HG03439 (cell line): ENCODE results near the gene GPR17.

Experiments
- ATAC-seq: cut with Tn5 transposase; IDR thresholded peaks from one replicate; pipeline ENCODE4 v1.9.1; 2021; ENCODE audit warnings: mild to moderate bottlenecking, moderate library complexity; ENCODE audit not compliant: unreplicated experiment

GPR17 gene

GRCh38 chr2:127645395-127646291 lies at the start of gene GPR17:
Gene GPR17 (plus strand): TSS chr2:127646153. CDS start chr2:127650736, 4,583 bp downstream.
- ATAC-seq = no peak

- no peak for ATAC-seq
Observed at GRCh38 chr2:127596311-127597045, 49.5 kb upstream of the GPR17 start.

GRCh38 chr2:127597046-127597983 lies 48.6 kb upstream of the GPR17 start:
- no peak for ATAC-seq

GRCh38 chr2:127597984-127598380 lies 48.0 kb upstream of the GPR17 start:
- no peak for ATAC-seq

- ATAC-seq = no peak
Observed at GRCh38 chr2:127598711-127599110, 47.2 kb upstream of the GPR17 start.

- no peak for ATAC-seq
Observed at GRCh38 chr2:127599211-127599610, 46.7 kb upstream of the GPR17 start.

- ATAC-seq = no peak
Observed at GRCh38 chr2:127604986-127605385, 41.0 kb upstream of the GPR17 start.

GRCh38 chr2:127605691-127606263 lies 40.2 kb upstream of the GPR17 start:
- no peak for ATAC-seq

GRCh38 chr2:127606625-127607398 lies 39.1 kb upstream of the GPR17 start:
- ATAC-seq = no peak

- ATAC-seq = no peak
Observed at GRCh38 chr2:127607399-127607908, 38.5 kb upstream of the GPR17 start.

- no peak for ATAC-seq
Observed at GRCh38 chr2:127608061-127609030, 37.6 kb upstream of the GPR17 start.

- ATAC-seq = no peak
Observed at GRCh38 chr2:127609031-127609751, 36.8 kb upstream of the GPR17 start.

GRCh38 chr2:127609818-127610217 lies 36.1 kb upstream of the GPR17 start:
- no peak for ATAC-seq

- ATAC-seq = no peak
Observed at GRCh38 chr2:127610561-127610960, 35.4 kb upstream of the GPR17 start.

GRCh38 chr2:127611076-127611925 lies 34.7 kb upstream of the GPR17 start:
- ATAC-seq = no peak

GRCh38 chr2:127612111-127612822 lies 33.7 kb upstream of the GPR17 start:
- ATAC-seq = no peak
